Pancreas (tissue), 10 donors: ENCODE measurements around the gene PRICKLE1. TPM values are rescaled to one million over a fixed set of nuclear protein-coding genes. Genes with fewer than 3 reads are reported as not detected.

Experiments
- ATAC-seq, 4 donors: fragments of 200-7000 bp; cut with Tn5 transposase; one replicate each; pipeline versions ENCODE4 v1.8.0 to v1.9.1; 2020; ENCODE audit warnings: mild to moderate bottlenecking in 4 of 4, moderate library complexity in 4 of 4
- DNase-seq, 6 donors: peaks; one replicate each; pipeline ENCODE4 v3.0.0-alpha.2; 2020
- FAIRE-seq: peaks from 2 replicates; lab custom pipeline; 2012; peaks lifted over from hg19 to GRCh38; lab: Jason Lieb, UNC
- H3K27ac ChIP-seq, 4 donors: fragments of 200-600 bp; sonication (generic); 1 replicate in 3 of 4; 2 replicates in 1 of 4; pipeline versions ENCODE4 v1.5.0 to v1.8.0; 2020
- H3K27me3 ChIP-seq, 4 donors: fragments of 200-600 bp; one replicate each; pipeline ENCODE4 v1.8.0; 2021
- H3K36me3 ChIP-seq, 3 donors: fragments of 200-600 bp; sonication (generic) in 1 of 3; one replicate each; pipeline versions ENCODE4 v1.5.0 to v1.8.0; 2020 to 2021
- H3K4me1 ChIP-seq, 3 donors: fragments of 200-600 bp; one replicate each; pipeline ENCODE4 v1.8.0; 2021
- H3K4me3 ChIP-seq, 4 donors: fragments of 200-600 bp; sonication (generic) in 2 of 4; one replicate each; pipeline versions ENCODE4 v1.5.0 to v1.8.0; 2020 to 2021
- H3K9me3 ChIP-seq, 4 donors: fragments of 200-600 bp; one replicate each; pipeline ENCODE4 v1.8.0; 2021
- CTCF ChIP-seq, 4 donors: fragments of 200-600 bp; sonication (generic) in 3 of 4; IDR thresholded peaks; one replicate each; pipeline versions ENCODE4 v1.5.0 to v1.8.0; 2021; ENCODE audit warnings: antibody characterized with exemption in 4 of 4
- WGBS, 2 donors: extraction: QIAGEN DNeasy Blood & Tissue Kit; methylation state at CpG; one replicate each; pipeline ENCODE4 v1.1.7; 2013; 5-methylcytosine and 5-hydroxymethylcytosine counted together
- intact Hi-C, 3 donors: fragments of 100-400 bp; cut with DNase I; formaldehyde crosslinking; loops; one replicate each; pipeline versions ENCODE4 v1.11.1 to v1.14.2; 2022
- polyA plus RNA-seq, 2 donors: library from polyadenylated mRNA; stranded (reverse); fragments of 200-250 nt; gene quantifications; one replicate each; pipeline ENCODE4 v1.2.3, GENCODE V29; 2013
- total RNA-seq, 6 donors: library from RNA; stranded (reverse); fragmentation: NEBNext Ultra II Directional in 4 of 6; extraction: Animal tissue kit (Norgen Biotek cat#: 25700) in 4 of 6; gene quantifications; one replicate each; pipeline versions ENCODE4 v1.2.1 to v1.2.4, GENCODE V29; 2021 to 2023
- donor health status: healthy with polysubstance abuse.
- donor health status: DM: no; HTN: no; CAD: no; lungs with moderate emphysema.
- donor health status: DM: no; HTN: no; CAD: no.
- donor health status: control.
- donor health status: control.
- donor health status: Bipolar disorder and iron deficiency.
- donor health status: DM: yes; HTN: yes; CAD: no.
- donor health status: DM: no; HTN: no; CAD: no.
- donor health status: DM: no; HTN: no; CAD: no.
- donor health status: DM: yes; HTN: yes; CAD: no.

The PRICKLE1 gene
- total and polyA plus RNA-seq, 8 donors: 1.5 to 9.5 (median 2.8) TPM

GRCh38 chr12:42481368-42481767, 108.2 kb downstream of the PRICKLE1 start:
- no peak for FAIRE-seq
- no peaks in the 10 kb centered on the region for H3K27me3 ChIP-seq
- 79 to 81% methylated on average over 1 of the region's 1 CpG for WGBS, 2 donors
- ATAC-seq: no peak
- DNase-seq: no peak
- H3K4me3 ChIP-seq: no peak overlapping the region
- H3K9me3 ChIP-seq: no peaks in the 10 kb centered on the region
- H3K36me3 ChIP-seq: no peaks in the 10 kb centered on the region
- H3K27ac ChIP-seq: no peak overlapping the region
- peaks cover 0 to 4% (median 3%) of the 10 kb centered on the region in 3 donors for H3K4me1 ChIP-seq
- TF ChIP-seq CTCF (IDR thresholded peaks at IDR 0.05): no peak
- intact Hi-C loops: loop anchor here in 2 of 3 donors (10.0 kb wide), 2 partner anchors 83 to 863 kb away; no protein-coding TSS in a partner anchor

DNA sequence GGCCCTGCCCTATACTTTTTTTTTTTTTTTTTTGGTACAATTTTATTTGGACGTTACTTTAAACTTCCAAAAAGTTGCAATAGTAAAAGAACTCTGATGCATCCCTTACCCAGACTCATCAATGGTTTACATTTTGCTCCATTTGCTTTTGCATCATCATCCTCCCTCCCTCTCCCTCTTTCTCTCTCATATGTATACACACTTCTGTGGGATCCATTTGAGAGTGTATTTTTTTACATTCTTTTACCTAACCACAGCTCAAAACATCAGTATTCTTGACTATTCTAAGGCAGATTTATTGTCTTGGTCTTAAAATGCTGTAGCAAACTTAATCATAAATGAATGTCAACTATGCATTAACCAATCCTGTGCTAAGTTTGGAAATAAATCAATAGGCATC, 111.6 kb downstream of the PRICKLE1 start:
- ATAC-seq (no peak), DNase-seq (no peak), FAIRE-seq (no peak)
- H3K27me3 ChIP-seq: no peaks in the 10 kb centered on the region
- WGBS, 2 donors: 85 to 91% methylated on average over 1 of the region's 1 CpG
- H3K9me3 ChIP-seq: no peaks in the 10 kb centered on the region
- no peak overlapping the region for H3K4me3 ChIP-seq
- intact Hi-C loops: no loop called here
- TF ChIP-seq CTCF (IDR thresholded peaks at IDR 0.05): no peak
- peaks cover 0 to 3% (median 0%) of the 10 kb centered on the region in 3 donors for H3K4me1 ChIP-seq
- H3K27ac ChIP-seq: no peak overlapping the region
- H3K36me3 ChIP-seq: no peaks in the 10 kb centered on the region

DNA sequence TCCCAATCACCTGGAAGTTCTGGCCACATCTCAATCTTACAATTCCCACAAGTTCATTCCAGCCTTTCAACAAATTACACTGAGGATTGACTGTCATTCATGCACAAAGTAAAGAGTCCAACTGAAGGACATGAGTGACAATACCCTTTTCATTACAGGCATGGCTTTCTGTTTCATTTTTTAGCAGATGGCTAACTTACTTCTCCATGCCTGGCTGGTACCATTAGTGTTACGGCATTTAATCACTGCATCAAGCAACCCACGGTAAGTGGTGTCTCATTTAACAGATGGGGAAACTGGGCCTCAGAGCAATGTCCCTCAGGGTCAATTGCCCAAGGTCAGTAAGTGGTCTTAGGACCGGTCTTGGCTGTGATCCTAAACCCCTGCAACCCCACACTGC, 114.4 kb downstream of the PRICKLE1 start:
- DNase-seq (no peak), FAIRE-seq (no peak), ATAC-seq (no peak)
- 77 to 80% methylated on average over 3 of the region's 3 CpGs for WGBS, 2 donors
- Histone ChIP-seq H3K27ac (no peak overlapping the region), H3K27me3 (no peaks in the 10 kb centered on the region), H3K4me1 (no peaks in the 10 kb centered on the region), H3K4me3 (no peak overlapping the region), H3K9me3 (no peaks in the 10 kb centered on the region), H3K36me3 (no peaks in the 10 kb centered on the region)
- intact Hi-C loops: no loop called here
- no peak for TF ChIP-seq CTCF (IDR thresholded peaks at IDR 0.05)

- ATAC-seq (no peak), DNase-seq (no peak), FAIRE-seq (no peak)
- Histone ChIP-seq H3K4me3 (no peak overlapping the region), H3K9me3 (no peaks in the 10 kb centered on the region), H3K36me3 (no peaks in the 10 kb centered on the region), H3K27ac (no peak overlapping the region), H3K4me1 (no peaks in the 10 kb centered on the region), H3K27me3 (no peaks in the 10 kb centered on the region)
- 87 to 93% methylated on average over 2 of the region's 2 CpGs for WGBS, 2 donors
- intact Hi-C loops: no loop called here
- no peak for TF ChIP-seq CTCF (IDR thresholded peaks at IDR 0.05)
Measured at GRCh38 chr12:42474391-42474790, 115.2 kb downstream of the PRICKLE1 start.

GRCh38 chr12:42473561-42473960, 116.0 kb downstream of the PRICKLE1 start:
- Histone ChIP-seq H3K27ac (no peak overlapping the region), H3K27me3 (no peaks in the 10 kb centered on the region), H3K36me3 (no peaks in the 10 kb centered on the region), H3K4me3 (no peak overlapping the region), H3K4me1 (no peaks in the 10 kb centered on the region), H3K9me3 (no peaks in the 10 kb centered on the region)
- 11% methylated on average over 1 of the region's 1 CpG for WGBS, 2 donors
- no peak for DNase-seq
- FAIRE-seq: no peak
- intact Hi-C loops: no loop called here
- no peak for TF ChIP-seq CTCF (IDR thresholded peaks at IDR 0.05)
- no peak for ATAC-seq
